ENCODE measurements around the gene CDH23.

The CDH23 gene

GRCh38 chr10:71741029-71741428 is 344.3 kb downstream of the CDH23 start:
- DNase-seq, result no peak
- Histone ChIP-seq H3K27me3 (no peaks in the 10 kb centered on the region), H3K36me3 (no peaks in the 10 kb centered on the region), H3K27ac (no peak overlapping the region), H3K4me3 (no peak overlapping the region), H3K9me3 (peaks cover 0 to 4% (median 0%) of the 10 kb centered on the region in 3 donors), H3K4me1 (peaks cover 0 to 9% (median 1%) of the 10 kb centered on the region in 4 donors)
- intact Hi-C loops (cut with DNase I; ENCODE audit: low total_unique reads), result no loop called here
- TF ChIP-seq CTCF (IDR thresholded peaks at IDR 0.05), result no peak

- Histone ChIP-seq H3K27me3 (no peaks in the 10 kb centered on the region), H3K9me3 (peaks cover 0 to 4% (median 0%) of the 10 kb centered on the region in 3 donors), H3K4me3 (no peak overlapping the region), H3K4me1 (peaks cover 0 to 10% (median 1%) of the 10 kb centered on the region in 4 donors), H3K36me3 (no peaks in the 10 kb centered on the region), H3K27ac (no peak overlapping the region)
- TF ChIP-seq CTCF (IDR thresholded peaks at IDR 0.05), result no peak
- DNase-seq, result no peak
- intact Hi-C loops (cut with DNase I; ENCODE audit: low total_unique reads), result no loop called here
These were observed 345.0 kb downstream of the CDH23 start for GRCh38 chr10:71741671-71742070.

- no peak overlapping the region for H3K27ac ChIP-seq
- H3K4me3 ChIP-seq, result no peak overlapping the region
- no peak for TF ChIP-seq CTCF (IDR thresholded peaks at IDR 0.05)
- peaks cover 0 to 10% (median 6%) of the 10 kb centered on the region in 4 donors for H3K4me1 ChIP-seq
- no peak for DNase-seq
- peaks cover 0 to 4% (median 0%) of the 10 kb centered on the region in 3 donors for H3K9me3 ChIP-seq
- no peaks in the 10 kb centered on the region for H3K36me3 ChIP-seq
- no peaks in the 10 kb centered on the region for H3K27me3 ChIP-seq
- intact Hi-C loops (cut with DNase I; ENCODE audit: low total_unique reads), result no loop called here
These were observed 345.8 kb downstream of the CDH23 start for GRCh38 chr10:71742301-71743088.

- Histone ChIP-seq H3K9me3 (peaks cover 0 to 4% (median 0%) of the 10 kb centered on the region in 3 donors), H3K36me3 (no peaks in the 10 kb centered on the region), H3K4me1 (peaks cover 2 to 10% (median 9%) of the 10 kb centered on the region in 4 donors), H3K27me3 (no peaks in the 10 kb centered on the region), H3K27ac (no peak overlapping the region), H3K4me3 (no peak overlapping the region)
- intact Hi-C loops (cut with DNase I; ENCODE audit: low total_unique reads), result no loop called here
- DNase-seq, result no peak
- TF ChIP-seq CTCF (IDR thresholded peaks at IDR 0.05), result no peak
These were observed 346.5 kb downstream of the CDH23 start for GRCh38 chr10:71743089-71743838.

- Histone ChIP-seq H3K4me3 (no peak overlapping the region), H3K27me3 (no peaks in the 10 kb centered on the region), H3K9me3 (peaks cover 0 to 4% (median 0%) of the 10 kb centered on the region in 3 donors), H3K4me1 (peaks cover 3 to 16% (median 15%) of the 10 kb centered on the region in 4 donors), H3K27ac (no peak overlapping the region), H3K36me3 (no peaks in the 10 kb centered on the region)
- intact Hi-C loops (cut with DNase I; ENCODE audit: low total_unique reads), result no loop called here
- no peak for DNase-seq
- TF ChIP-seq CTCF (IDR thresholded peaks at IDR 0.05), result no peak
These were observed 347.1 kb downstream of the CDH23 start for GRCh38 chr10:71743866-71744265.
